ENCODE measurements around the gene PKP2. TPM values are rescaled to one million over a fixed set of nuclear protein-coding genes. Genes with fewer than 3 reads are reported as not detected.

The PKP2 gene
- total and polyA plus RNA-seq, 2 of the 4 experiments (the other 2 are of a cell fraction): 0.10 to 0.18 TPM

DNA sequence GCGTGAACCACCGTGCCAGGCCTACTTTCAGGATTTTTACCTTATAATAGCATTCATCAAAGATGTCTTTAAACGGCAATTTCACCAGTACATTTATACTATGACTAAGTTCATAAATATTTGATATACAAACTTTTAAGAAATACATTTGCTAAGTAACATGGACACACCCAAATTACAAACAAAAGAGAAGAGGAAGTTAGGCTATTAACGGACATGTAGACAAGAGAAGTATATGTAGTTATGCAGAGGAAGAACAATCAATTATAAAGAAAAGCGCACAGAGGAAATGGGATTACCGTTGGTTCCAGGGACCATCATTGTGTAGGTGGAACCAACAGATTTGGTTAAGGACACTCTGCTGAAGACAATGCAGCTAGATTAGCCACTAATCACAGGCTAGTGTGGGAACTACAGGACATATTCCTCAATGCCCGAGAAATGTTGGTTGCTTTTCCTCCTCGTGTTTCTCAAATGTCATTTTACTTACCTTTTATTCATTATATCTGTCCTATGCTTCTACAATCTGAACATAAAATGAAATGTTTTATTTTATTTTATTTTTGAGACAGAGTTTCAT is 24.0 kb upstream of the PKP2 start:
- dilution Hi-C loops (cut with HindIII; ENCODE audit: low sequenced_read_pairs, unreplicated experiment) (no loop called here), intact Hi-C loops (cut with micrococcal nuclease) (no loop called here), in situ Hi-C loops (cut with MboI; ENCODE audit: low sequenced_read_pairs) (no loop called here)
- Histone ChIP-seq H3K56ac (ENCODE audit: extremely low read depth, insufficient read depth, low read length) (no peak overlapping the region), H2AFZ (replicated peaks; ENCODE audit: low read length, poor library complexity) (no peak overlapping the region), H4K5ac (ENCODE audit: low read depth, low read length) (no peak overlapping the region), H3K4me3 (ENCODE audit: insufficient read depth, low read depth, low read length) (no peak overlapping the region), H3K4ac (ENCODE audit: low read depth, low read length) (no peak overlapping the region), H3K27me3 (ENCODE audit: control insufficient read depth, insufficient read depth, low read length) (no peaks in the 10 kb centered on the region), H3K79me1 (ENCODE audit: low read depth in 1 of 2, low read length in 2 of 2) (no peaks in the 10 kb centered on the region), H2BK20ac (ENCODE audit: low read depth, low read length) (no peak overlapping the region), H3K36me3 (ENCODE audit: control insufficient read depth, insufficient read depth, low read length) (no peaks in the 10 kb centered on the region), H3K9me3 (ENCODE audit: control insufficient read depth, insufficient read depth, low read length) (peaks cover 4% of the 10 kb centered on the region; the same call in 1 of the 2 replicates), H2AK5ac (ENCODE audit: low read depth, low read length) (no peak overlapping the region), H3K4me2 (ENCODE audit: low read depth, low read length) (no peak overlapping the region), H3K4me1 (ENCODE audit: control insufficient read depth, insufficient read depth, low read length) (no peaks in the 10 kb centered on the region), H2BK5ac (ENCODE audit: low read depth, low read length, poor library complexity, severe bottlenecking) (no peak overlapping the region), H2BK15ac (ENCODE audit: low read depth, low read length) (no peak overlapping the region), H3K18ac (ENCODE audit: low read depth, low read length) (no peak overlapping the region), H3K9me1 (ENCODE audit: insufficient read depth, low read length) (no peaks in the 10 kb centered on the region), H4K91ac (ENCODE audit: insufficient read depth, low read depth, low read length) (no peak overlapping the region), H2BK120ac (ENCODE audit: low read depth, low read length) (no peak overlapping the region), H2AK9ac (replicated peaks; ENCODE audit: low read depth, low read length, poor library complexity) (no peak overlapping the region), H3K9ac (ENCODE audit: low read depth, low read length) (no peak overlapping the region), H4K8ac (ENCODE audit: low read depth in 2 of 2, low read length in 2 of 2) (no peak overlapping the region), H3K27ac (ENCODE audit: insufficient read depth, low read length) (no peak overlapping the region), H3K14ac (replicated peaks; ENCODE audit: low read depth, low read length) (no peak overlapping the region), H4K20me1 (ENCODE audit: insufficient read depth, low read length) (no peaks in the 10 kb centered on the region), H3K23ac (ENCODE audit: low read depth, low read length) (no peak overlapping the region)
- ChIA-PET CTCF (no interaction called here), POLR2A (ENCODE audit: unreplicated experiment) (no interaction called here)
- ATAC-seq (ENCODE audit: low read depth) (no peak), DNase-seq (no peak)
- no TSS peak for BruUV-seq (replicated peaks)
- WGBS, 2 experiments (ENCODE audit: extremely low coverage in 2 of 2, insufficient read length in 1 of 2): no CpG with 5 or more reads among the region's 8 CpGs
- TF ChIP-seq MAZ (IDR thresholded peaks at IDR 0.05; ENCODE audit: borderline replicate concordance, low read depth, low read length) (no peak), CEBPB (IDR thresholded peaks at IDR 0.05; ENCODE audit: low read depth, low read length) (no peak), RAD21 (IDR thresholded peaks at IDR 0.05; ENCODE audit: low read length) (no peak), MAFK (IDR thresholded peaks at IDR 0.05; ENCODE audit: low read depth, low read length) (no peak), POLR2A (IDR thresholded peaks at IDR 0.05; ENCODE audit: low read depth, low read length) (no peak), CHD1 (IDR thresholded peaks at IDR 0.05; ENCODE audit: low read depth, low read length) (no peak), NFE2L2 (IDR thresholded peaks at IDR 0.05; ENCODE audit: low read depth, low read length) (no peak), FOS (IDR thresholded peaks at IDR 0.05; ENCODE audit: low read depth, low read length) (no peak), RFX5 (IDR thresholded peaks at IDR 0.05; ENCODE audit: low read depth, low read length) (no peak), MXI1 (IDR thresholded peaks at IDR 0.05; ENCODE audit: borderline replicate concordance, low read depth, low read length) (no peak), SMC3 (IDR thresholded peaks at IDR 0.05; ENCODE audit: low read depth, low read length) (no peak)
- TF ChIP-seq, protein P1, sequence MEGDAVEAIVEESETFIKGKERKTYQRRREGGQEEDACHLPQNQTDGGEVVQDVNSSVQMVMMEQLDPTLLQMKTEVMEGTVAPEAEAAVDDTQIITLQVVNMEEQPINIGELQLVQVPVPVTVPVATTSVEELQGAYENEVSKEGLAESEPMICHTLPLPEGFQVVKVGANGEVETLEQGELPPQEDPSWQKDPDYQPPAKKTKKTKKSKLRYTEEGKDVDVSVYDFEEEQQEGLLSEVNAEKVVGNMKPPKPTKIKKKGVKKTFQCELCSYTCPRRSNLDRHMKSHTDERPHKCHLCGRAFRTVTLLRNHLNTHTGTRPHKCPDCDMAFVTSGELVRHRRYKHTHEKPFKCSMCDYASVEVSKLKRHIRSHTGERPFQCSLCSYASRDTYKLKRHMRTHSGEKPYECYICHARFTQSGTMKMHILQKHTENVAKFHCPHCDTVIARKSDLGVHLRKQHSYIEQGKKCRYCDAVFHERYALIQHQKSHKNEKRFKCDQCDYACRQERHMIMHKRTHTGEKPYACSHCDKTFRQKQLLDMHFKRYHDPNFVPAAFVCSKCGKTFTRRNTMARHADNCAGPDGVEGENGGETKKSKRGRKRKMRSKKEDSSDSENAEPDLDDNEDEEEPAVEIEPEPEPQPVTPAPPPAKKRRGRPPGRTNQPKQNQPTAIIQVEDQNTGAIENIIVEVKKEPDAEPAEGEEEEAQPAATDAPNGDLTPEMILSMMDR (conservative IDR thresholded peaks at IDR 0.05; ENCODE audit: low read depth, low read length): no peak
